GM21515 (cell line): ENCODE results near the gene MLN.

ENCODE experiments used
- ATAC-seq: cut with Tn5 transposase; IDR thresholded peaks from one replicate; pipeline ENCODE4 v1.9.1; 2021; ENCODE audit not compliant: unreplicated experiment

The MLN gene, protein sequence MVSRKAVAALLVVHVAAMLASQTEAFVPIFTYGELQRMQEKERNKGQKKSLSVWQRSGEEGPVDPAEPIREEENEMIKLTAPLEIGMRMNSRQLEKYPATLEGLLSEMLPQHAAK

DNA sequence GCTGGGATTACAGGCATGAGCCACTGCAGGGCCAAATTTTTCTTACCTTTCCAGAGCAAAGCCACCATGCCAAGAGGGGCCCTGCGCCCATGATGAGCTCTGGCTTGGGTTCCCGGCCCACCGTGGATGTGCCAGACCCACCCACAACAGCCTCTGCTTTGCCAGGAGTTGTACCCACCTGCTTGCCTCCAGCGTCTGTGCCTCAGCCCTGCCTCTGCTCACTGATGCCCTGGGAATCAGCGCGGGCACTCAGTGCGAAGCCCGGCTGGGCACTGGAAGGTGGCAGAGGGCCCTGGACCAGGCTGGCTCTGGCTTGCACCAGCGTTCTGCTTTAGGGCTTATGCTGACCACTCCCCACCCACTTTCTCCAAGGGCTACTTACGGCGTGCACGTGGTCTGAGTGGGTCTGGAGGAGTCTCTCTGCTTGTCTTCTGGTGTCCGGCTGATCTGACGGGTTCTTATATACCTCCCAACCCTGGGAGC lies at the start of gene MLN:
Gene MLN, minus strand, starts transcription at position 433 of the 483 bp plus-strand sequence. CDS start 2,840 bp downstream, outside the sequence.
- no peak for ATAC-seq

DNA sequence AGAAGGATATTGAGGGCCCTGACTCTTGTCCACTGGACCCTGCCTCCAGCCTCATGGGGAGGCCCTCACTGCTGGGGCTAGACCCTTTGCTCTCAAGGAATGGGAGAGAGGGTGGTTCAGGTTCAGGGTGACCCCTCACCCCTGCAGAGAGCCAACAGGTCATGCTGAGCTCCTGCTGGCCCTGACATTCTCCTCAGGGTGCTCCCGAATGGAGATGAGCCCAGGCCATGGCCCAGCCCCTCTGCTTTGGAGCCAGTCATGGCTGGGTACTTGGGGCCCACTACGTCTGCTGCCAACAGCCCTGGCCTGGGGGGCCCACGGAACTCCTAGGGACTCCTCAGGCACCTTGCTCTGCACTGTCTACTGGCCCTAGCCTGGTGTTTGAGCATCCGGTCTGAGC lies 49.2 kb upstream of the MLN start:
- no peak for ATAC-seq

DNA sequence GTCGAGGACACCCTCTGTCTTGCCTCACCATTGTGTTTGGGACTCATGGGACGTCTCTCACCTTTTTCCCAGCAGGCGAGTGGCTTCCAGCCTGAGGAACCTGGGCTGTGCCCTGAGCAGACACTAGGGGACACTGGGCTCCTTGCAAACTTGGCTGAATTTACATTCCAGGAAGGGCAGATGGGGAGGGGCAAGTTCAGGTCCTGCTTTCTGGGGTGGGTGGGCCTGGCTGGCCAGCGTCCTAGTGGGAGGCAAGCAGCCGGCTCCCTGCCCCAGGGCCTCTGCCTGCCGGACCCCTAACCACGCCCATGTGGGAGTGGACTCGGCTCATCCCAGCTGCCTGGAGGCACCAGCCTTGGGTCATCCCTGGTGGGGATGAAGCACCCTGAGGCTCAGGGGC lies 48.2 kb upstream of the MLN start:
- ATAC-seq = no peak

DNA sequence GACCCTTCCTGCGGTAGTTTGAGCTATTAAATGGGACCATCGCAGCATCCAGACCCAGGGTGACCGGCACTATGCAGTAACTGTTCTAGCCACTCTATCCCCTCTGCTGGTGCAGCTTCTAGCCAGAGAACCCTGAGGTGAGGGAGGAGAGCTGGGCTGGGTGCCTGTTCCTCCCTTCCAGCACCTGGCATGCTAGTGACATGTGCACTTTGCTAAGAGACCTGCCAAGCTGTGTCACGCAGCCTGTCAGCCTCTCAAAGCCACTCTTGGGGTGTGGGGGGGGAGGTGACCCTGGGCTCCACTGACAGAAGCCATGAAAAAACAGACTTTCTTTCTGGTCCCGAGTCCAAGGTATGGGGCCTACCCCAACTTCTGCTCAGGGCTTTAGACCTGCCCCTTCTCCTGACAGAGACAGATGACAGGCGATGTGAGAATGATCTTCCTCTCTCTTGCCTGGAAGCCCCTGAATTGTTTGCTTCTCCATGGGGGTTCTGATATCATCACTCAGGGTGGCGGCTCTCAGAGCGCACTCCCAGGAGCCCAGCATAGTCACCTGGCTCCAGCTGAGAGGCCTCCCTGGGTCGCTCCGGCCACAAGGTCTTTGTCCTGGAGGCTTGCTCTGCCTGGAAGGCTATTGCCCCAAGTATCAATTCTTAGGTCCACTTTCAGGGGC lies 47.2 kb upstream of the MLN start:
- no peak for ATAC-seq

DNA sequence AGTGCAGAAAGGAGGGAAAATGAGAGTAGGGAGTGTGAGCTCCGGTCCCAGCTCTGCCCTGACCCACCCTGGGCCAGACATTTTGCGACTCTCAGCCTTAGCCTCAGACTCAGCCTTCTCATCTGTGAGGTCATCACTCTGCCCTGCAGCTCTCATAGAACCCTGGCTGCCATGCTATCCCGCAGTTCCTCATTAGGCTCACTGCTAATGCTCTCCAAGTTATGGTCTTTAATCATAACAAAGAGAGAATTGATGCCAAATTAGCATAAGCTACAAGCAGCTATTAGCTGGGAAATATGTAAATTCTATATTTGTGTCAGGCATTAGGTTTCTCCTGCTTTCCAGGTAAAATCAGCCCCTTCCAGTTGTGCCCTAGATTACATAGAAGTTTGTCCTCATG lies 46.5 kb upstream of the MLN start:
- ATAC-seq = no peak

DNA sequence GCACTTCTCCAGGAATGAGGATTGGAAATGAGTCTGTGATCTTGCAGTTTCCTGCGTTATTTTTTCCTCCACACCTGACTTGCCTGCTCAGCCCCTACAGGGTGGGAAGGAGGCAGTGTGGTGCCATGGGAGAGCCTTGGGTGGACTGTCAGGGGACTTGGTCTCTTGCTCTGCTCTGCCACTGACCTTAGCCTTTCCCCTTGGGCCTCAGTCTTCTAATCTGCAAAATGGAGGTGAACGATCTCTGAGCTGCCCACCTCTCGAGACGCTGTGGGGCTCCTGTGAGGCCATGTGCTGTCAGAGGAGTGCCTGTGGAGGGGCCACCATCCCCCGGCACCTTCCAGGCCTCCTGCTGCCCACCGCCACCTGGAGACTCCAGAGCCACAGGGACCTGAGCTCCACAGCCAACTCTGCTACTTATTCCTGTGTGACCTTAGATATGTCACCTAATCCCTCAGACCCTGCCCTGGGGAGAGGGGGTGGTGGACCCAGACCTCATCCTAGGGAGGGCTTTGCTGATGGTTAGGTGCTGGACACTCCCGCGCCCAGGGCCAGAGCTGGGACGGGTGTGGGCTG lies 45.8 kb upstream of the MLN start:
- ATAC-seq = no peak

DNA sequence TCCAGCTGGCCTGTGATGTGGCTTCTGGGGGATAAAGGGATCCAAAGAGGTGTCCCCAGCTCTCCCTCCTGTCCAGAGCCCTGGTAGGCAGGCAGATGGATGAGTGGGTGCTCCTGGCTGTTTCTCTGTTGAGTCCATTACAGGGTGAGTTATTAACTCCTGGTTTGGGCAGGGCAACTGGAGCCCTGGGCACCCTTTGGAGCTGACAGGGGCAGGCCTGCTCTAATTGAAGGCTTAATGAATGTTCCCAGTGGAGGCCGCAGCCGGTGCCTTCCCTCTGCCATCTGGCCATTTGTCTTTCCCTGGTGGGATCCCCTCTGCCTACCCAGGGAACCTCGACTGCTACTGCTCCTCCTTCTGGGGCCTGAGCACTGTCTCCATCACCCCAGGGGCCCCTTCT lies 44.7 kb upstream of the MLN start:
- ATAC-seq = no peak

DNA sequence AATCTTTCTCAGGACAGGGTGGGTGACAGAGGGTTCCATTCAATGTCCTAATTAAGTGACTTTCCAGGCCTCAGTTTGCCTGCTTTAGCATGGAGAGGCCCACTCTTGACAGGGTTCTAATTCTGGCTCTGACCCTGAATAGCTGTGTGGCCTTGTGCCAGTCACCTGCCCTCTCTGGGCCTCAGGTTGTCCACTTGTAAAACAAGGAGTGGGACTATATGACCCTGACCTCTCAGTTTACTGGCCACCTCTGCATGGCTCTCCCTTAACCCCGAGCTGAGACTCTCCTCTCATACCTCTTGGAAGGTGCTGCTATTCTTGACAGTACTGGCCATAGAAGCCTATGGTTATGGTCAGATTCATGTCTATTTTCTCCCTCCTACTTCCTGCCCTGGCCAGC lies 44.1 kb upstream of the MLN start:
- ATAC-seq = no peak

DNA sequence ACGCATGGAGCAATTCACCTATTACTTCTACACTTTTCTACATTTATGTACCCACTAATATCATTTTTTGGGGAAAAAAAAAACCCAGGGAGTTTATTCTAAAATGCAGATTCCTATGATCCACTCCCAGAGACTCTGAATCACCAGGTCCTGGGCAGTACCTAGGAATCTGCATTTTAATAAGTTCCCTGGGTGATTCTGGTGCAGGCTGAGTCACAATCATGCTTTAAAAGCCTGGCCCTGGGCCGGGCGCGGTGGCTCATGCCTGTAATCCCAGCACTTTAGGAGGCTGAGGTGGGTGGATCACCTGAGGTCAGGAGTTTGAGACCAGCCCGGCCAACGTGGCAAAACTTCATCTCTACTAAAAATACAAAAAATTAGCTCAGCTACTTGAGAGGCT lies 43.3 kb upstream of the MLN start:
- ATAC-seq = no peak

DNA sequence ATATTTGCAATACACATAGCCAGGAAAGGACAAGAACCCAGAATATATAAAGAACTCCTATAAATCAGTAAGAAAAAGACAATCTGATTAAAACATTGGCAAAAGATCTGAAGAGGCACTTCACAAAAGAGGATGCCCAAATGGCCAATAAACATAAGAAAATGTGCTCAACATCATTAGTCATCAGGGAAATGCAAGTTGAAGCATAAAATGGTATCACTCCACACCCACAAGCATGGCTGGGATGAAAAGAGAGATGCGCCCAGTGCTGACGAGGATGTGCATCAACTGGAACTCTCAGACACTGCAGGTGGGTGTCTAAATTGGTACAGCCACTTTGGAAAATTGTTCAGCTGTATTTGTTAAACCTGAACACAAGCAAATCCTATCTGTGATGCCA lies 42.4 kb upstream of the MLN start:
- no peak for ATAC-seq

DNA sequence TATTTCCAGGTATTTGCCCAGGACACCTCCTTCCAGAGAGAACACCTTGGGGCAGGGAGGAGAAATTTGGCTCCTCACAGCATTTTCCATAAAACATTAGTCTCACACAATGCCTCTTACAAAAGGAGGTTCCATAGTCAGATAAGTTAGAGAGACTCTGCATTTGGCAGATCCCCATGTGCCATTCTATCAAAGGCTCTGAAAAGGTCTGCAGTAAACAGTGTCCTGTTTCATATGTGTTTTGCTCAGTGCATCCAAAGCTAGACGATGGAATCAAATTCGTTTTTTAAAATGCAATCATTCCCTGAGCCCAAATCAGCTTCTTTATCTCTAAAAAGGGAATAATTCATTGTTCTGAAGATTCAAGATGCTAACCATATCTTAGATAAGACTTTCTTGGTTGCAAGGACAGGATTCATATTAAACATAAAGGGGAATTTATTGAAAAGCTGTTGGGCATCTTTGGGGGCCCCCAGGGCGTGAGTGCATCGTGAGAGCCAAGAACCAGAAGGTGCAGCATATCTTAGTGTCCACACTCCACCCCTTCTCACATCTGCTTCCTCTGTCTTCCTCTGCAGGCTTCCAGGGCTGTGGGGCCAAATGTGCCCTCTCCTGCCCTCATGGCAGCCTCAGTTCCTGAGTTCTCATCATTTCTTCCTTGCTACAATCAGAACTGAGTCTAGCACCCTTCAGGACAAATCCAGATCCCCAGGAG lies 41.4 kb upstream of the MLN start:
- no peak for ATAC-seq

DNA sequence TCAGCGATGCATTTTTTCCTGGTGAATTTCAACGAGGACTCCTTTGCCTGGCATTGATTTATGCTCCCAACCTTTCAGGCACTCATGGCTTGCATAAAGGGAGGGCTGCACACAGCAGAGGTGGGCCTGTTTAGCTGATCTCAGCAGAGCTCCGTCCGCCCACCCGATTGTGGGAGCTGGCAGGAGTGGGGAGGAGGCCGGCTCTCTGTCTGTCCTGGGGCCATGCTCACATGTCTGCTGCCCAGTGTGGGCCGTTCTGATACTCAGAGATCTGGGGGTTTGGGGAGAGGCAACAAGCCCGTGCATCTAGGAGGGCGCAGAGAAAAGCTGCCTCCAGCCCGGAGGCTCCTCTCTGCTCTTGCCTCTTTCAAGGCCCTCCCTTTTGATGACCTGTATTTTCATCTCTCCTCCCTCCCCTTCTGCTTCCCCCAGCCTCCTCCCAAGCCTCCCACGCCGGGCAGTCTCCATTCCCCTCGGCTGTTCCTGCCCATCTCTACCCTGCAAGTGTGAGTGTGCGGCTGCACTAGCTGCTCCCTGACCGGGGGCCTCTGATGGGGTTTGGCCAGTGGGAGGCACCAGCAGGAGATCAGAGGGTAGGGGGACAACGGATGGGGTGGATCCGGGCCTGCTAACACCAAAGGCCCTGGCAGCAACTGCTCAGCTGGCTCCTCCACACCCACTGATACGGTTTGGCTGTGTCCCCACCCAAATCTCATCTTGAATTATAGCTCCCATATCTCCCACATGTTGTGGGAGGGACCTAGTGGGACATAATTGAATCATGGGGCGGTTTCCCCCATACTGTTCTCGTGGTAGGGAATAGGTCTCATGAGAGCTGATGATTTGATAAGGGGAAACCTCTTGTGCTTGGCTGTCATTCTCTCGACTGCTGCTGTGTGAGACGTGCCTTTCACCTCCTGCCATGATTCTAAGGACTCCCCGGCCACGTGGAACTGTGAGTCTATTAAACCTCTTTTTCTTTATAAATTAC lies 39.6 kb upstream of the MLN start:
- no peak for ATAC-seq

DNA sequence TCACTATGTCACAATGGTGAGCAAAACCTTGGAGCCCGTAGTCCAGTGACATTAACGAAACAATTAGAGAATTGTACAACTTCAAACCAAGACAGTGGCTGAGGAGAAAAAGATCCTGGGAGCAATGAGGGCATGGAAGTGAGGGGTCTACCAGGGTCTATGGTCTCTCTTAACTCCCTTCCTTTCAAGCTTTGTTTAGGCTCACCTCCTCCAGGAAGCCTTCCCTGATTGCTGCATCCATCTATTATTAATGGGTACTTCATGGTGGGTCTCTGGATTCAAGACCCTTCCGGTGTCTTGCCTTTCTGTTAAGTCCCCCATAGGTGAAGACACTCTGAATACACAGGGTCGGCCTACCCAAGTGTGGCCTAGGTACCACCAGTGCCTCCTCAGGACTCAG lies 38.1 kb upstream of the MLN start:
- no peak for ATAC-seq

DNA sequence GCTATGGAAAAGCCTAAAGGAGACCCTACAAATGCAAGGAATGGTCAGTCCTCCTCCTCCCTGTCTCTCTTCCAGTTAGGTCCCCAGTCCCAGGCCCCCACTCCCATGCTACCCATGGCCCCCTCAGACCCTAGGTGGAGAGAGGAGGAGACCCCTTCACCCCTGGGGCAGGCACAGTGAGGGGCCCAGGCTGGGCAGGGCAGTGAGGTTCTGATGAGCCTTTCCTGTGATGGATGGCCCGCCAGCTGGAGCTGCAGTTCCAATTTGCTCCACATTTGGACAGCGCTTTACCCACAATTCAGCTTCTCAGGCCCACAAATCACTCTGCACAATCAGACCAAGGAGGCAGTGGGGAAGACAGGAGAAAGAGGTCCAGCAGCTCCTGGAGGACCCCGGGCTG lies 37.3 kb upstream of the MLN start:
- no peak for ATAC-seq

DNA sequence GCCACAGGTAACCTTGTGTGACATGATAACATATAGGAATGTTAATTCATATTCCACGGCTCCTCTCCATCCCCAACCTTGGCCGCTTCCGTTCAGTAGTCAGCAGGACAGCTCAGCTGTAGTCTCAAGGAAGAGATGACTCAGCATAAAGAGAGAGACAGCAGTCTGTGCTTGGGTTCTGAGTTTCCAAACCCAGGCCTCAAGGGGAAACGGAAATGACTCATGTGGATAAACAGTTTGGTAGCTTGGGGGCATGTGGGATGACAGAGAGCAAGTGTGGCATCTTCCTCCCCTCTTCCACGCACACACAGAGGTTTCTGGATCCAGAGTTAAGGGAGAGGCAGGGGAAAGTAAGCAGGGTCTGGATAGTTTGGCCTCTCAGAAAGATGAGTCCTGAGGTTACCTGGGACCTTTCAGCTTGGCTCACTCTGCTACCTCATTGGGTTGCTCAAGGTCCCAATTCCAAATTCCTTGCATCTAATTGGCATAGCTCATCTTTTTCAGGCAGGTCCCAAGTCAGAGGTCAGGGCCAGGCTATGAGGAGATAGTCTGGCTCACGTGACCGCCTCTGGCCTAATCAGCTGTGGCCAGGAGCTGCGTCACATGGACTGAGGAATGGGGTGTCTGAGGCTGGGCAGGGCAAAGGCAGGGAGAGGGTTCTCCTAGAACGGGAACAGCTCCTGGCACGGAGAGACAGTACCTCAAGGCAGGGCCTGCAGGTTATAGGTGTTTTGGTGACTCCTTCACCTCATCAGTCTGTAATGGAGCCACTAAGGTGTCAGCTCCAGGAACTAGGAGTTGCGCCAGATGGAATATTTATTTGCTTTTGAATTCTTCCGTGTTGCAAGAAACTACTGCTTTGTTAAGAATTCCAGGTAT lies 36.5 kb upstream of the MLN start:
- no peak for ATAC-seq

DNA sequence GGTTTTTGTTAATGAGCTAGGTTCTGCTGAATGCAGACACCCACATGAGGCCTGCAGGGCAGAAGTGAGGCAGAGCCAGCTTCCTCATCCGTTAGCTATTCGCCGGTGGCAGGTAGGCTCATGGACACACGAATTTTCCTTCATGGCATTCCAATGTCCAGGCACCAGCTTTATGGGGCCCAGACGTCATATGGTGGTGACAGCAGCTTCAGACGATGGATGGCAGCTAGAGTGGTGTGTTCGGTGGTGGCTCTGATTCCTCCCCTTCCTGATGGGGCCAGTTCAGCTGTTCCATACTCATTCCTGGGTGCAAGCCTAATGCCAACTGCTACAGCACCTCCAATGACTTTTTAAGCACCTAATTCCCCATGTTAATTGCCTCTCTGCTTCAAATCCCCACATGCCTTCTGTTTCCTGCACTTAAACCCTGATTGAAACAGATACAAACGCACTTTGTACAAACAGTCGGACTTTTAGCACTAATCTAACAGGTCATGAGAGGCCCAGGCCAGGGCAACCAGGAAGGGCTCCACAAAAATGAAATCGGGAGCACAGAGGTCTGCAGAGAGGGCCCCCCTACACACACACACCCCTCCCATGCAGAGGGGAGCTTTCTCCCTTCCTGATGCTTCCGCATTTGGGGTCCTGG lies 35.7 kb upstream of the MLN start:
- no peak for ATAC-seq

DNA sequence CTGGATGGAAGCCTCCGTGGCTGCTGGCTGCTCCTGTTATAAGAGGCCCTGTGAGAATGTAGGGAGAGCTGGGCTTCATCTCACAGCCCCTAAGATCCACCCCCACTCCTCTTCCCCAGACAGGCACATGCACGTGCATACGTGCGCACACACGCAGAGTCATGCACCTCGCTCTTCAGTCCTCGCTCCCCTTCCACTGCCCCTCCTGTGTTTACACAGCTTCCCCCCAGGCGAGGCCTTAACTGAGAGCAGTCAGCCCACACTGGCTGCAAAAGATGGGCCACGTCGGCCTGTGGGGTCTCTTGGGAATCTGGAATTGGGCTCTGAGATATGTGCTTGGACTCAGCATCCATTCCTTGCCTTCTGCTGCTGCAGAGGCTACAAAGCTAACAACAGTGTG lies 35.2 kb upstream of the MLN start:
- ATAC-seq = no peak

DNA sequence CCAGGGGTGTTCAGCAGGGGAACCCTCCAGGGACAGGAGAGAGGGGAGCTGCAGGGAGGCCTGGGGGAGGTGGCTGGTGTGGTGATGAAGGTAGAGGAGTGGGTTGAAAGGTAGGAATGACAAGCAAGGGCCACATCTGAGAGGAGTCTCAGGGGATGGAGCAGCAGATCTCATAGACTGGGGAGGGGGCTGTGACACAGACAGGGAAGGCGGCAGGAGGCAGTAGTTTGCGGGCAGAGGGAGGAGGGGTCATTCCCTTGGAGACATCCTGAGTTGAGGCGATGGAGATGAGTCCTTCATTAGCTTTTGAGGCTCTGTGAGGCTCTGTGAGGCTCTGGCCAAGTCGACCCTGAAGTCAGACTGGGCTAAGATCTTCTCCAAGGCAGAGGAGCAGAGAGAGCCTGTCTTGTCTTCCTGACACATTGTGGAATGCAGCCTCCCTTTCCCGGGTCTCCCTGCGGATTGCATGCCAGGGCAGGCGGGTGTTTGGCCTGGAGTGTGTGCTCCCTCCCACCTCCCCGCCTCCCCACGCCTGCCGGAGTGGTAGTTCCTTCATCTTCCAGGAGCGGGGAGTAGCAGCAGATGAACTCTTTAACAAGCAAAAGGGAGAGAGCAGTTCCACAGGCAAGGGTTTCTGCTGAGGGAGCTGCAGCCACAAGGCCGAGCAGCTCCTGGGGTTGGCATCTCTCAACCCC lies 34.3 kb upstream of the MLN start:
- ATAC-seq = no peak
